Germinal center (tissue), 1 donor: ENCODE results near the gene FAM53B.
"Not testable (repeated sequence)": the region's sequence is repeated elsewhere in the genome, so short reads cannot be mapped to it uniquely, and the experiment has no call there.

Experiments
- DNase-seq: peaks from one replicate; pipeline ENCODE4 v3.0.0; 2012; ENCODE audit warnings: mixed read lengths, low spot score

Gene FAM53B

GRCh38 chr10:124596962-124597845 lies 147.0 kb downstream of the FAM53B start:
- no peak for DNase-seq

GRCh38 chr10:124596116-124596785 lies 147.9 kb downstream of the FAM53B start:
- DNase-seq: no peak

DNA sequence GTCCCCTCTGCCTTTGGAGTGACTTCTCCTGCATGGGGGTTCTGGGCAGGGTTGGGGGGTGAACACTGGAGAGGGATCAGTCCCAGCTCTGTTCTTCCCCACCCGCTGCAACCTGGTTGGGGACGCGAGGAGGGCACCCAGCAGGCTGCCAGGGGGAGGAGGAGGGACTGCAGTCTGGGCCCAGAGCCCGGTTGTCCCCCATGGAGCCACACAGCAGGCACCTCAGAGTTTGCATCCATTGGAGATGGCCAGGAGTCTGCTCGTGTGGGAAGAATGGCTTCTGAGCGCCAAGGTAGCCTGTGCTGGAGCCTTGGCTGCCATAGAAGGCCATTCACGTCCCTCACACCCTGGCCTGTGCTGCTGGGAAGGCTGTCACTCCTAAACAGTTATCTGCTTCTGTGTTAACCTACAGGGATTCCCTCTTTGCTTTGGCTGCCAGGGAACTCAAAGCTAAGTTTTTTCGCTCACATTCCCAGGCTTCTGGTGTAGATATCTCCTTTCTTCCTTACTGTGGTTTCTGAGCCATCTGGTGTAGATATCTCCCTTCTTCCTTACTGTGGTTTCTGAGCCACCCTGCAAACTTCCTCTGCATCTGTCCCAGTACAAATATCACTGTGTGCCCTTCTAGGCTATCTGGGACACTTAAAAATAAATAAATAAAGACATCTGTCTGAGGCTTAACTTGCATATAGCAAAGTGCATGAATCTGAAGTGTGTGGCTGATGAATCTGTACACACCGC lies 148.9 kb downstream of the FAM53B start:
- no peak for DNase-seq

DNA sequence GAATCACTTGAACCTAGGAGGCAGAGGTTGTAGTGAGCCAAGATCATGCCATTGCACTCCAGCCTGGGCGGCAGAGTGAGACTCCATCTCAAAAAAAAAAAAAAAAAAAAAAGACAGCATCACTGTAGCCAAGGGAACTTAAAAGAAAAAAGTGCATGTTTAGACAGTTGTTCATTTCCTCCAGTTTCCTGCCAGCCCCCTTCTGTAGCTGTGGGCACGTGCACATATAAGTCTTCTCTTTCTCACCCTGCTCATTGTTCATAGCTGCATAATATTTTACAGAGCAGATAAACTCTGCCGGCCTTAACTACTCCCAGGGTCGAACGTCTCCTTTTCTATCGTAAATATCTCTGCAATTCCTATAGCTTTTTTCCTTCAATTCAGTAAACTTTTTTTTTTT lies 149.9 kb downstream of the FAM53B start:
- no peak for DNase-seq

- no peak for DNase-seq
These were observed 150.7 kb downstream of the FAM53B start for GRCh38 chr10:124593431-124593985.

DNA sequence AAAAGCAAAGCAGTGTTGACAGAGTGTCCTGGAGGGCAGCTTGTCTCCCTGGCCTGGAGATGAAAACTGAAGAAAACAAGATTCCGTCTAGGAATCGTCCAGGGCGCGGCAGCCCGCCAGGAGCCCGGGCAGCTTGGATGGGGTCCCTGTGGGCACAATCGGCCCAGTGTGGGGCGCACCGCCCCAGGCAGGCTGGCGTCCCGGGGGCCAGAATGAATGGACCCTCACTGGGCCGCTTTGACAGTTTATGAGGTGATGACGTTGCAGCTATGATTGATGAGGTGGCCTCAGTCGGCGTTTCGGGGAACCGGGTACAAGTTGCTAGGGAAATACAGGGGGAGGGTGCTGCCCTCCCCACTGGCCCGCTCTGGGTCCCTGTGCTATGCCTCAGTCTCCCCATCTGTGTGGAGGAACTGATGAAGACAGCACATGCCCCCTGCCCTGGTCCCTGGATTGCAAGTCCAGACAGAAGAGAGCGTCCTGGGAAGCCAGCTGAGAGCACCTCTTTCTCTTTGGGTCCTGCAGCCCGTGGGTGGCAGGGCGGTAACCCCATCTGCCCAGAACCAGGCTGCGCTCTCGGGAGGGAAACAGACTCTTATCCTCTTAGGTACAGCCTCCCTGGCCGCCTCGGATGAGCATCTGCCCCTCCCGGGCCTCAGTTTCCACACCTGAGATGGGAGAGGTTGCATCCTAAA lies 151.3 kb downstream of the FAM53B start:
- no peak for DNase-seq

- DNase-seq: no peak
These were observed 152.1 kb downstream of the FAM53B start for GRCh38 chr10:124592101-124592500.

DNA sequence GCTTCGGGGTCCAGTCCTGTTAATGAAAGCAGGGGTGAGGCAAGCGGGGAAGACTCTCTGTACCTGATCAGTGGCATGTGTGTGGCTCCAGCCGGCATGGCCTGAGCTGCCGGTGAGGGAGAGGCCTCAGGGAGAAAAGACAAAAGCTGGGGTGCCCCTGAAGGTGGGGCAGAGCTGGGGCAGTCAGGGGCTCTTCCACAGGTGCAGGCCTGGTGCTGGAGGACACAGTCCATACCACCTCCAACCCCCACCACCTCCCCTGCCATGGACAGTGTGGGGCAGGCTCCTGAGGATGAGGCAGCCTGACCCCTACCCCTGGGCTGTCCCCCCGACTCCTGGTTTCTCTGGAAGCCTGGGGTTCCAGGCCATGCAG lies 153.1 kb downstream of the FAM53B start:
- DNase-seq: no peak

DNA sequence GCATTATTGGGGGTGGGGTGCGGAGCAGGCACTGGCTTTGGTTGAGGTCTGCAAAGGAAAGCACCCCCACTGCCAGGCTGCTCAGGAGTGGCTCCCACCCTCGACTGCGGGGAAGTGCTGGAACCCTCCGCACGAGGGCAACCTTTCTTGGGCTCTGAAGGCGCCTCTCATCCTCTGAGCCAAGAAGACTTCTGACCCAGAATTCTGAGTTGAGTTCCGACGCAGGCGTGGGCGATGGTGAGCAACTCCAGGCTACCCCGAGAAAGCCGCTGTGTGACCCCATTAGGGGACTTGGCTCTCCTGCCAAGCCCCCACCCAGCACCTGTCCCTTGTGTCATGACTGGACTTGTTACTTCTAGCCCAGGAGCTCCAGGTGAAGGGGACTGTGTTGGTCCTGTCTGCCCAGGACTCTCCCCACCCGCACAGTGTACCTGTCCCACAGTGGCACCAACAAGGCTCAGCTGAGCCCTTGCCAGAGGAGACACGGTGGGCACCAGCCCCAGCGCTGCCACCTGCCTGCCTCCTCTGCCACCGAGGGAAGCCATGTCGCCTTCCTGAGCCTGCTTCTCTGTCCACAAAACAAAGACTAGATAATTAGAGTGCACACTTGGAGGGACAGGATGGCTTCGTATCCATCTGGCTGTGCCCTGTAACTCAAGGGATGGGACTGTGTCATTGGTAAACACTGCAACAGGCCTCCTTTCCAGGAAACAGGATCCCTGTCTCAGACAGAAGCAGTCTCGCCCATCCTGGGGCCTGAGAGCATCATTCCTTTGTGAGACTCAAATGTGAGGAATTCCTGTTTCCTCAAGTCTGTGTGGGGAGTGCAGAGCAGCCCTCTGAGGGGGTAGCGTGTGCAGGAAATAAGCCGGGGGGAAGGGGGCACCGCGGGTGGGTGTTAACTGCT lies 153.7 kb downstream of the FAM53B start:
- DNase-seq: no peak

DNA sequence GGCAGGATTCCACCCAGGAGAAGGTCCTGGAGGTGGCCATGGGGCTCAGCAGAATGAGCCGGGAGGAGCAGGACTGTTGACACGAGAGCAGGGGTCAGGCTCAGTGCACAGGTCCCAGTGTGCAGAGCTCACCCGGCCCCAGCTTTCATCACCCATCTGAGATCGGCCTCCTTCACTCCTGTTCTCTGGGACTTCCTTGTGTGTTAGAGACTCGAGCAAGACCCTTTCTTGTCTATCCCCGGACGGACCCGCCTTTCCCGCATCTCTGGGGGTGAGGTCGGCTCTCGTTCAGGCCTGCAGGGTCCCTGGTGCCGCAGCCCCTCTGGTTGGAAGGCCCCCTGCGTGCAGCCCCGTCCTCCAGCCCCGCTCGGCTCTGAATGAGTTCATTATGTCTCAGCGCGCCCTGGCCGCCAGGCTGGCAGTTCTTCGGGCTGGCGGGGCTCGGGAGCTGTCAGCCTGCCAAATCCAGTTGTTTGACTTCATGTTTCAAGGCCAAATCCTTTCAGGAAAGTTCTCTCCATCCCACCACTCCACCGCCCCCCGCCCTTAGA lies 154.6 kb downstream of the FAM53B start:
- DNase-seq: no peak

- DNase-seq: no peak
These were observed 155.3 kb downstream of the FAM53B start for GRCh38 chr10:124588736-124589490.

- DNase-seq: not testable (repeated sequence)
These were observed 155.8 kb downstream of the FAM53B start for GRCh38 chr10:124588341-124588735.

DNA sequence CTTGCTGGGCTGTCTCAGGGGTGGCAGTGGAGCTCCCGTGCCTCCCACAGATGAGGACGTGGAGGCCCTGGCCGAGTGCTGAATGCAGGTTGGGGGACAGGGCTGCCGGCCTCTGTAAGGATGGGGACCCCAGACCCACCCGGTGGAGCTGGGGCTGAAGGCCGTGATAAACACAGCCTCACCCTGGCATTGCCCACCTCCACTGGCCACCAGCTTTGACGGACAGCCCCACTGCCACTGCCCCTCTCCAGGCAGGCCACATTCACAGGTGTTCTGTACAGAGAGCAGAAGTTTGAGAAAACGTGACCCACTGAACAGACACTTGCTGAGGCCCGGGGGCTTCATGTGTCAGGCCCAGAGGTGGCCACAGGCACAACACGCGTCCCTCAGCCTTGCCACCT lies 156.4 kb downstream of the FAM53B start:
- DNase-seq: no peak

GRCh38 chr10:124586142-124586541 lies 158.0 kb downstream of the FAM53B start:
- DNase-seq: no peak

DNA sequence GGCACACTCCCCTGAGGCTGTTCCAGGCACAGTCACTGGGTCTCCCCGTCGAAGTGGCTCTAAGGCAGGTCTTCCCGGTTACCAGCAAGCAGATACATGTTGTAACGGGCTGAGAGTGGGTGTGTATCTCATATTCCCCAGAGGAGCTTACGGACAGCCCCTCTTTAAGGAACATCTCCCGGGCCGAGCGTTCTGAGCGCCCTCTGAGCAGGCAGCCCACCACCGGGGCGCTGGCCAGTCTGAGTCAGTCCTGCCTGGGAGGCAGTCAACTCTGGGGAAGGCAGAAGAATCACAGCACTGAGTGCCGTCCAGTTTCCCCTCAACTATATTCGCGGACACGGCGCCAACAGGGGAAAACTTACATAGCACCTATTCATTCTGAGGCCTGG lies 165.2 kb downstream of the FAM53B start:
- no peak for DNase-seq

DNA sequence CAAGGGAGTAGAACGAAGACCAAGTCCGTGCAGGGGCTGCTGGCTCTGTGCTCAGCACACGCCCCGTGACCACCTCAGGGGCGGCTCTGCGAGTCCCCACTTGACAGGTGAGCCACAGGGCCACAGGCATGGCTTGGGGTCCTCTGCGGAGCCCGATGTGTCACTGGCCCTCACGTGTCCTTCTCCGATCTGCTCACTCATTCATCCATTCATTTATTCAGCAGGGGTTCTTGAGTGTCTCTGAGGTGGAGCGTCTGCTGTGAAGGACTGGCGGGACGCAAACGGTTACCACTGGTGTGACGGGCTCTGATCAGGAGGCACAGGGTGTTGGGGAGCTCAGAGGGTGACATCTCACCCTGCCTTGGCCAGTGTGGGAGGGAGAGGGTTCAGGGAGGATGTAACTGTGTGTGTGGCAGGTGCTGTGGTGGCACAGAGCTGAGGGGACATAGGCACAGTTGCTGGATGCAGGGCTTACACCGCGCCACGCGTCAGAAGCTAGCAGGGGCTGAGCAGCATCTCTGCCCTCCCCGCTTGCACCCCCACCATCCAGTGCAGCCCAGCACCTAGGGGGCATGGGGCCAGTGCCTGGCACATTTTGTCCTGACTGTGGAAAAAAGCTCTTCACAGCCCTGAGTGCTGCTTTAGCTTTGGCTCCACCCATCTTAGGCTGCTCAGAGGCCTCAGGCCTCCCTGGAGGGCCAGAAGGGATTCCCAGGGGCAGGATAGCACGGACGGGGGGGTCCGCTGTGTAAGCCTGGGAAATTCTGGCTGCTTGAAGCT lies 165.8 kb downstream of the FAM53B start:
- no peak for DNase-seq

DNA sequence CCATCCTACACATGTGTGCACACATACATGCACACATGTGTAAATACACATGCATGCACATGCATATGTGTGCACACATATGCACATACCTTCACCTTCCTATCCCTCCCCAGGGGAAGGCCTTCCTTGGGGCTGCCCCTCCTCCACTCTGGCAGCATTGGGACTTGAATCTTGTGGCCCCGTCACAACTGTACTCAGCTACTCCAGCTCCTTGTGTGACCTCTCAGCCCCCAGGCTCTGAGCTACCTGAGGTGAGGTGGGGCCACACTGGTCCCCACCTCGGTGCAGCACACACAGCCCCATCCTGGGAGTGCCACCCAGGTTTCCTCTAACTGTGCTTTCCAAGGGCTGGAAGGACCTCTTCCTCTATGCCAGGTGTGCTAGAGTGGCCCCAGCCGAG lies 166.5 kb downstream of the FAM53B start:
- DNase-seq: no peak

GRCh38 chr10:124576526-124577420 lies 167.4 kb downstream of the FAM53B start:
- no peak for DNase-seq
